GM15510 (cell line): ENCODE results near the gene PCDHGB6.
"Not testable (repeated sequence)": the region's sequence is repeated elsewhere in the genome, so short reads cannot be mapped to it uniquely, and the experiment has no call there.

Experiments used
- POLR2A ChIP-seq: IDR thresholded peaks from 3 replicates; pipeline ENCODE4 v1.6.1; 2011; ENCODE audit warnings: borderline replicate concordance; ENCODE audit not compliant: insufficient read length; ENCODE audit errors: extremely low read depth

Gene PCDHGB6

DNA sequence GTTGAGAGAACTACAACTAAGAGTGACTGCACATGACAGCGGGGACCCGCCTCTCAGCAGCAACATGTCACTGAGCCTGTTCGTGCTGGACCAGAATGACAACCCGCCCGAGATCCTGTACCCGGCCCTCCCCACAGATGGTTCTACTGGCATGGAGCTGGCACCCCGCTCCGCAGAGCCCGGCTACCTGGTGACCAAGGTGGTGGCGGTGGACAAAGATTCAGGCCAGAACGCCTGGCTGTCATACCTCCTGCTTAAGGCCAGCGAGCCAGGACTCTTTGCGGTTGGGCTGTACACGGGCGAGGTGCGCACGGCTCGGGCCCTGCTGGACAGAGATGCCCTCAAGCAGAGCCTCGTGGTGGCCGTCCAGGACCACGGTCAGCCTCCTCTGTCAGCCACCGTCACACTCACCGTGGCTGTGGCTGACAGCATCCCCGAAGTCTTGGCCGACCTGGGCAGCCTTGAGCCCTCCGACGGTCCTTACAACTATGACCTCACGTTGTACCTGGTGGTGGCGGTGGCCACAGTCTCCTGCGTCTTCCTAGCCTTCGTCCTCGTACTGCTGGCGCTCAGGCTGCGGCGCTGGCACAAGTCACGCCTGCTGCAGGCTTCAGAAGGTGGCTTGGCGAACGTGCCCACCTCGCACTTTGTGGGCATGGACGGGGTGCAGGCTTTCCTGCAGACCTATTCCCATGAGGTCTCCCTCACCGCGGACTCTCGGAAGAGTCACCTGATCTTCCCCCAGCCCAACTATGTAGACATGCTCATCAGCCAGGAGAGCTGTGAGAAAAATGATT lies 23.2 kb upstream of the PCDHGB6 start:
- no peak for TF ChIP-seq POLR2A

DNA sequence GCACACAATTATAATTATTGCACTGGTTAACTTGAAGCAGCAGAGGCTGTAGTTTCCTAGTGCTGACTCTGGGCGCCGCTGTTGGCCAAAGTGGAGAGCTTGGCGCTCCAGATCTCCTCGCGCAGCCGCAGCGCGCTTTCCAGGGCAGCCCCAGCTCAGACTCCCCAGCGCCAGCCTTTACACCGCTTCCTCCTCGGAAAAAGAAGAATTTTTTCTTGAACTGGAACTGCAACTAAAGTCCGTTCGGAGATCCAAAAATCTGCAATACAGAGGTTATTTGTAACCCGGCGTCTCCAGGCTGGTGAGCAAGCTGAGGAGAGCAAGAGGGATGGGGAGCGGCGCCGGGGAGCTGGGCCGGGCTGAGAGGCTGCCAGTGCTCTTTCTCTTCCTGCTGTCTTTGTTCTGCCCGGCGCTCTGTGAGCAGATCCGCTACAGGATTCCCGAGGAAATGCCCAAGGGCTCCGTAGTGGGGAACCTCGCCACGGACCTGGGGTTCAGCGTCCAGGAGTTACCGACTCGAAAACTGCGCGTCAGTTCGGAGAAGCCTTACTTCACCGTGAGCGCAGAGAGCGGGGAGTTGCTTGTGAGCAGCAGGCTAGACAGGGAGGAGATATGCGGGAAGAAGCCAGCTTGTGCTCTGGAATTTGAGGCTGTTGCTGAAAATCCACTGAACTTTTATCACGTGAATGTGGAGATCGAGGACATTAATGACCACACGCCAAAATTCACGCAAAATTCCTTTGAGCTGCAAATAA lies 20.1 kb upstream of the PCDHGB6 start, which contains the start of gene PCDHGB4:
Gene PCDHGB4 (plus strand): TSS at position 142 of the 755 bp plus-strand sequence. CDS start 187 bp downstream, at position 329.
- TF ChIP-seq POLR2A: not testable (repeated sequence)

DNA sequence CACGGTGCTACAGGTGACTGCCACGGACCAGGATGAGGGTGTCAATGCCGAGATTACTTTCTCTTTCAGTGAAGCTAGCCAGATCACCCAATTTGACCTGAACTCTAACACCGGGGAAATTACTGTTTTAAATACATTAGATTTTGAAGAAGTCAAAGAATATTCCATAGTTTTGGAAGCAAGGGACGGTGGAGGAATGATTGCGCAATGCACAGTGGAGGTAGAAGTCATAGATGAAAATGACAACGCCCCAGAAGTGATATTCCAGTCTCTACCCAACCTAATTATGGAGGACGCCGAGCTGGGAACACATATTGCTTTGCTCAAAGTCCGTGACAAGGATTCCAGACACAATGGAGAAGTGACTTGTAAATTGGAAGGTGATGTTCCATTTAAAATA lies 19.2 kb upstream of the PCDHGB6 start:
- no peak for TF ChIP-seq POLR2A

DNA sequence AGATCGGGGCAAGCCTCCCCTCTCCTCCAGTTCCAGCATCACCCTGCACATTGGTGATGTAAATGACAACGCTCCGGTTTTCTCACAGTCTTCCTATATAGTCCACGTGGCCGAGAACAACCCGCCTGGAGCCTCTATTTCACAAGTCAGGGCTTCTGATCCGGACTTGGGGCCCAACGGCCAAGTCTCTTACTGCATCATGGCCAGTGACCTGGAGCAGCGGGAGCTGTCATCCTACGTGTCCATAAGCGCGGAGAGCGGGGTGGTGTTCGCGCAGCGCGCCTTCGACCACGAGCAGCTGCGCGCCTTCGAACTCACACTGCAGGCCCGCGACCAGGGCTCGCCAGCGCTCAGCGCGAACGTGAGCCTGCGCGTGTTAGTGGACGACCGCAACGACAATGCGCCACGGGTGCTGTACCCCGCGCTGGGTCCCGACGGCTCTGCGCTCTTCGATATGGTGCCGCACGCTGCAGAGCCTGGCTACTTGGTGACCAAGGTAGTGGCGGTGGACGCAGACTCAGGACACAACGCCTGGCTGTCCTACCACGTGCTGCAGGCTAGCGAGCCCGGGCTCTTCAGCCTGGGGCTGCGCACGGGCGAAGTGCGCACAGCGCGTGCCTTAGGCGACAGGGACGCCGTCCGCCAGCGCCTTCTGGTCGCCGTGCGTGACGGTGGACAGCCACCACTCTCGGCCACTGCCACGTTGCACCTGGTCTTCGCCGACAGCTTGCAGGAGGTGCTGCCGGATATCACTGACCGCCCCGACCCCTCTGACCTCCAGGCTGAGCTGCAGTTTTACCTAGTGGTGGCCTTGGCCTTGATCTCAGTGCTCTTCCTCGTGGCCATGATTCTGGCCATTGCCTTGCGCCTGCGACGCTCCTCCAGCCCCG lies 18.4 kb upstream of the PCDHGB6 start:
- TF ChIP-seq POLR2A: no peak

DNA sequence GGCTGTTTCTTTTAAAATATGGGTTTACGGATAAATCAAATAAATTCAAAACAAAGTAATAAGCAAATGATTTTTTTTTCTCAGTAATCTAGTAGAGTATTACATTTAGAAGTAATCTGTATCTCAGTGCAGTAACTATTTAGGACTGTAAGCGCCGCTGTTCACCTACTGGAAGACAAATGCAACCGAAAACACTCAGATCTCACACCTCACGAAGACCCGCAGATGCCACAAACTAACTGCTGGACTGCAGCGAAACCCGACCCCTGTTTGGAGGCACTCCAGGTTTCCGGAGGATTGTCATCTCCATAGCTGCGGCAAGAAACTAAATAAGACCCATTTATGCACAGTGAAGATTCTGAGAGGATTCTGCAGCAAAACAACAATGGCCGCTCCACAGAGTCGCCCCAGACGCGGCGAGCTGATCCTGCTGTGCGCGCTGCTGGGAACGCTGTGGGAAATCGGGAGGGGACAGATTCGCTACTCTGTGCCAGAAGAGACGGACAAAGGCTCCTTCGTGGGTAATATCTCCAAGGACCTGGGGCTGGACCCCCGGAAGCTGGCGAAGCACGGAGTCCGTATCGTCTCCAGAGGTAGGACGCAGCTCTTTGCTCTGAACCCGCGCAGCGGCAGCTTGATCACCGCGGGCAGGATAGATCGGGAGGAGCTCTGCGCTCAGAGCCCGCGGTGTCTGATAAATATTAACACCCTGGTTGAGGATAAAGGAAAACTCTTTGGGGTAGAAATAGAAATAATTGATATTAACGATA lies 15.2 kb upstream of the PCDHGB6 start, which contains the start of gene PCDHGA8:
Gene PCDHGA8 (plus strand): TSS at position 205 of the 770 bp plus-strand sequence. CDS start 181 bp downstream, at position 386.
- TF ChIP-seq POLR2A: no peak

DNA sequence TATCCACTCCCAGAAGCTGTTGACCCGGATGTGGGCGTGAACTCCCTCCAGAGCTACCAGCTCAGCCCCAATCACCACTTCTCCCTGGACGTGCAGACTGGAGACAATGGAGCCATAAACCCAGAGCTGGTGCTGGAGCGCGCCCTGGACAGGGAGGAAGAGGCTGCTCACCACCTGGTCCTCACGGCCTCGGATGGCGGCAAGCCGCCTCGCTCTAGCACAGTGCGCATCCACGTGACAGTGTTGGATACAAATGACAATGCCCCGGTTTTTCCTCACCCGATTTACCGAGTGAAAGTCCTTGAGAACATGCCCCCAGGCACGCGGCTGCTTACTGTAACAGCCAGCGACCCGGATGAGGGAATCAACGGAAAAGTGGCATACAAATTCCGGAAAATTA lies 14.6 kb upstream of the PCDHGB6 start:
- TF ChIP-seq POLR2A: no peak

DNA sequence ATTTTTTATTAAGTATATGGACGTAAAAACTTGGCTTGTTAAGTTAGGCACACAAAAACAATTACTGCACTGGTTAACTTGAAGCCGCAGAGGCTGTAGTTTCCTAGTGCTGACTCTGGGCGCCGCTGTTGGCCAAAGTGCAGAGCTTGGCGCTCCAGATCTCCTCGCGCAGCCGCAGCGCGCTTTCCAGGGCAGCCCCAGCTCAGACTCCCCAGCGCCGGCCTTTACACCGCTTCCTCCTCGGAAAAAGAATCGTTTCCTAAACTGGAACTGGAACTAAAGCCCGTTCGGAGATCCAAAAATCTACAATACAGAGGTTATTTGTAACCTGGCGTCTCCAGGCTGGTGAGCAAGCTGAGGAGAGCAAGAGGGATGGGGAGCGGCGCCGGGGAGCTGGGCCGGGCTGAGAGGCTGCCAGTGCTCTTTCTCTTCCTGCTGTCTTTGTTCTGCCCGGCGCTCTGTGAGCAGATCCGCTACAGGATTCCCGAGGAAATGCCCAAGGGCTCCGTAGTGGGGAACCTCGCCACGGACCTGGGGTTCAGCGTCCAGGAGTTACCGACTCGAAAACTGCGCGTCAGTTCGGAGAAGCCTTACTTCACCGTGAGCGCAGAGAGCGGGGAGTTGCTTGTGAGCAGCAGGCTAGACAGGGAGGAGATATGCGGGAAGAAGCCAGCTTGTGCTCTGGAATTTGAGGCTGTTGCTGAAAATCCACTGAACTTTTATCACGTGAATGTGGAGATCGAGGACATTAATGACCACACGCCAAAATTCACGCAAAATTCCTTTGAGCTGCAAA lies 9.9 kb upstream of the PCDHGB6 start, which contains the start of gene PCDHGB5:
Gene PCDHGB5 (plus strand): TSS at position 192 of the 796 bp plus-strand sequence. CDS start 181 bp downstream, at position 373.
- not testable (repeated sequence) for TF ChIP-seq POLR2A

DNA sequence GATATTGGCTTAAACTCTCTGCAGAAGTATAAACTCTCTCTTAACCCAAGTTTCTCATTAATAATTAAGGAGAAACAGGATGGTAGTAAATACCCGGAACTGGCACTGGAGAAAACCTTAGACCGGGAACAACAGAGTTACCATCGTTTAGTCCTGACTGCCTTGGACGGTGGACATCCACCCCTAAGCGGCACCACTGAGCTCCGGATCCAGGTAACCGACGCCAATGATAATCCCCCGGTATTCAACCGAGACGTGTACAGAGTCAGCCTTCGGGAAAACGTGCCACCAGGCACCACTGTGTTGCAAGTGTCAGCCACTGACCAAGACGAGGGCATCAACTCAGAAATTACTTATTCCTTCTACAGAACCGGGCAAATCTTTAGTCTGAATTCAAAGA lies 9.2 kb upstream of the PCDHGB6 start:
- TF ChIP-seq POLR2A: no peak

DNA sequence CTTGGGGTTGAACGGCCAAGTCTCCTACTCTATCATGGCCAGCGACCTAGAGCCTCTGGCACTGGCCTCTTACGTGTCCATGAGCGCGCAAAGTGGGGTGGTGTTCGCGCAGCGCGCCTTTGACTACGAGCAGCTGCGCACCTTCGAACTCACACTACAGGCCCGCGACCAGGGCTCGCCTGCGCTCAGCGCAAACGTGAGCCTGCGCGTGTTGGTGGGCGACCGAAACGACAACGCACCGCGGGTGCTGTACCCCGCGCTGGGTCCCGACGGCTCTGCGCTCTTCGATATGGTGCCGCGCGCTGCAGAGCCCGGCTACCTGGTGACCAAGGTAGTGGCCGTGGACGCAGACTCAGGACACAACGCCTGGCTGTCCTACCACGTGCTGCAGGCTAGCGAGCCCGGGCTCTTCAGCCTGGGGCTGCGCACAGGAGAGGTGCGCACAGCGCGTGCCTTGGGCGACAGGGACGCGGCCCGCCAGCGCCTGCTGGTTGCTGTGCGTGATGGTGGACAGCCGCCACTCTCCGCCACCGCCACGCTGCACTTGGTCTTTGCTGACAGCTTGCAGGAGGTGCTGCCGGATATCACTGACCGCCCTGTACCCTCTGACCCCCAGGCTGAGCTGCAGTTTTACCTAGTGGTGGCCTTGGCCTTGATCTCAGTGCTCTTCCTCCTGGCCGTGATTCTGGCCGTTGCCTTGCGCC lies 8.1 kb upstream of the PCDHGB6 start:
- TF ChIP-seq POLR2A: no peak

DNA sequence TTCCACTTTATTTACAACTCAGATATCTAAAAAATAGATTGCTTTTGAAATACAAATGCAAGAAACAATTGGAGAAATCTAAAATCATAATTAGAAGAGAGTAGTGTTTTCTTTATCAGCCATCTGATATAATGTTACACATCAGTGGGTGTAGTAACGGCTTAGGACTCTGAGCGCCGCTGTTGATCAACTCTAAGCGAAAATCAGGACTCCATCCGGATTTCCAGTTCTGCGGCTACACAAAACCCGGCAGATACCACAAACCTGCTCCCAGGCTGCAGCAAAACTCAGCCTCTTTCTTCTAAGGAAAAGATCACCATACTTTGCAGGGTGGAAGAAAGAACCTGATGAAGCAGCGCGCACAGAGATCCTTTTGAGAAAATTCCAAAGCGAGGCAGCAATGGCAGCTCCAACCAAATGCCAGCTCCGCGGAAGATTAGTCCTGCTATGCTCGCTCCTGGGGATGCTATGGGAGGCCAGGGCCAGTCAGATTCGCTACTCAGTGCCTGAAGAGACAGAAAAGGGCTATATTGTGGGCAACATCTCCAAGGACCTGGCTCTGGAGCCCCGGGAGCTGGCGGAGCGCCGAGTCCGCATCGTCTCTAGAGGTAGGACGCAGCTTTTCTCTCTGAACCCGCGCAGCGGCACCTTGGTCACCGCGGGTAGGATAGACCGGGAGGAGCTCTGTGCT lies 5.1 kb upstream of the PCDHGB6 start, which contains the start of gene PCDHGA9:
Gene PCDHGA9 (plus strand): TSS at position 226 of the 691 bp plus-strand sequence. CDS start 175 bp downstream, at position 401.
- no peak for TF ChIP-seq POLR2A

DNA sequence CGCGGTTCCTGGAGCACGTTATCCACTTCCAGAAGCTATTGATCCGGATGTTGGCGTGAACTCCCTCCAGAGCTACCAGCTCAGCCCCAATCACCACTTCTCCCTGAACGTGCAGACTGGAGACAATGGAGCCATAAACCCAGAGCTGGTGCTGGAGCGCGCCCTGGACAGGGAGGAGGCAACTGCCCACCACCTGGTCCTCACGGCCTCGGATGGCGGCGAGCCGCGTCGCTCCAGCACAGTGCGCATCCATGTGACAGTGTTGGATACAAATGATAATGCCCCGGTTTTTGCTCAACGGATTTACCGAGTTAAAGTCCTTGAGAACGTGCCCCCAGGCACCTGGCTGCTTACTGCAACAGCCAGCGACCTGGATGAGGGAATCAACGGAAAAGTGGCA lies 4.4 kb upstream of the PCDHGB6 start:
- no peak for TF ChIP-seq POLR2A
